HepG2 (cell line): ENCODE measurements around the gene SPG7. TPM values are rescaled to one million over a fixed set of nuclear protein-coding genes. Genes with fewer than 3 reads are reported as not detected.
A peak's percentile ranks its signal among the peaks of the same experiment; 100 is the strongest.

Source experiments
- ADNP ChIP-seq: sonication (generic); formaldehyde crosslinking; IDR thresholded peaks from 2 replicates; pipeline ENCODE4 v1.4.0; 2020; ENCODE audit warnings: missing genetic modification reagents
- ARID2 ChIP-seq: sonication (generic); formaldehyde crosslinking; IDR thresholded peaks from 2 replicates; pipeline ENCODE4 v1.8.1; 2022; ENCODE audit warnings: mild to moderate bottlenecking, missing genetic modification reagents, borderline replicate concordance
- ATAD3A ChIP-seq: sonication (generic); formaldehyde crosslinking; IDR thresholded peaks from 2 replicates; pipeline ENCODE4 v1.4.0; 2020; ENCODE audit warnings: missing genetic modification reagents
- ATRX ChIP-seq: sonication (generic); formaldehyde crosslinking; IDR thresholded peaks from 2 replicates; pipeline ENCODE4 v1.4.0; 2020; ENCODE audit warnings: missing genetic modification reagents, borderline replicate concordance
- KLF15 ChIP-seq: sonication (generic); formaldehyde crosslinking; IDR thresholded peaks from 2 replicates; pipeline ENCODE4 v1.8.1; 2023; ENCODE audit warnings: borderline replicate concordance, mild to moderate bottlenecking, inconsistent platforms, missing genetic modification reagents, mixed read lengths
- MTF2 ChIP-seq: sonication (generic); formaldehyde crosslinking; IDR thresholded peaks from 2 replicates; pipeline ENCODE4 v1.5.0; 2020; ENCODE audit warnings: missing genetic modification reagents, borderline replicate concordance
- RARA ChIP-seq: IDR thresholded peaks from 2 replicates; pipeline ENCODE4 v1.6.1; 2016; ENCODE audit warnings: missing genetic modification reagents, missing compliant biosample characterization
- RBM22 ChIP-seq: fragments of 200-400 bp; formaldehyde crosslinking; optimal IDR thresholded peaks from 2 replicates; pipeline ENCODE3; 2017; ENCODE audit warnings: mild to moderate bottlenecking, low read length, moderate library complexity
- SMAD9 ChIP-seq: sonication (generic); formaldehyde crosslinking; IDR thresholded peaks from 2 replicates; pipeline ENCODE4 v1.5.1; 2020; ENCODE audit warnings: mild to moderate bottlenecking, missing genetic modification reagents
- TCF12 ChIP-seq, 2 experiments: fragments of 450-650 bp in 1 of 2; sonication (generic) in 1 of 2; formaldehyde crosslinking in 1 of 2; IDR thresholded peaks; 2 replicates each; pipeline versions ENCODE4 v1.6.1 to v1.8.0; 2017 to 2022; ENCODE audit warnings: antibody characterized with exemption in 1 of 2, mild to moderate bottlenecking in 1 of 2, missing genetic modification reagents in 1 of 2, moderate library complexity in 1 of 2
- ZNF652 ChIP-seq: IDR thresholded peaks from 2 replicates; pipeline ENCODE4 v1.6.1; 2016; ENCODE audit warnings: low read depth, borderline replicate concordance
- ZNF709 ChIP-seq: sonication (generic); formaldehyde crosslinking; IDR thresholded peaks from 2 replicates; pipeline ENCODE4 v1.5.0; 2020; ENCODE audit warnings: mild to moderate bottlenecking, missing genetic modification reagents
- ZSCAN12 ChIP-seq: sonication (generic); formaldehyde crosslinking; IDR thresholded peaks from 2 replicates; pipeline ENCODE4 v1.9.0; 2021; ENCODE audit warnings: mild to moderate bottlenecking, missing genetic modification reagents
- polyA plus RNA-seq, 8 experiments: library from polyadenylated mRNA; depleted of rRNA in 3 of 8; stranded (reverse) in 7 of 8; unstranded in 1 of 8; fragments of >200 nt; fragmentation: Illumina TruSeq in 4 of 8; extraction: Trizol in 4 of 8; gene quantifications; 2 replicates each; pipeline versions ENCODE4 v1.2.1 to v1.2.3, GENCODE V29; 2011 to 2016; ENCODE audit warnings: low read depth in 4 of 8, missing spikeins in 1 of 8, mixed read lengths in 1 of 8; ENCODE audit not compliant: insufficient read depth in 1 of 8
- total RNA-seq, 5 experiments: library from RNA; depleted of rRNA; stranded (reverse); fragments of >200 nt; fragmentation: Illumina TruSeq; extraction: Trizol; gene quantifications; 2 replicates each; pipeline ENCODE4 v1.2.3, GENCODE V29; 2016; ENCODE audit warnings: low read depth in 1 of 5
- TF ChIP-seq, protein P1 (sequence below): IDR thresholded peaks from 2 replicates; pipeline ENCODE4 v1.6.1; 2016; ENCODE audit warnings: low read depth, borderline replicate concordance
- TF ChIP-seq, protein P2 (sequence below): sonication (generic); formaldehyde crosslinking; IDR thresholded peaks from 2 replicates; pipeline ENCODE4 v1.8.0; 2022; ENCODE audit warnings: mild to moderate bottlenecking, missing genetic modification reagents, moderate library complexity
- TF ChIP-seq, protein P3 (sequence below): sonication (generic); formaldehyde crosslinking; IDR thresholded peaks from 2 replicates; pipeline ENCODE4 v1.4.0; 2020; ENCODE audit warnings: missing genetic modification reagents
- TF ChIP-seq, protein P4 (sequence below): sonication (generic); formaldehyde crosslinking; IDR thresholded peaks from 2 replicates; pipeline ENCODE4 v1.8.1; 2023; ENCODE audit warnings: missing genetic modification reagents, inconsistent platforms, borderline replicate concordance
- TF ChIP-seq, protein P5 (sequence below): sonication (generic); formaldehyde crosslinking; IDR thresholded peaks from 2 replicates; pipeline ENCODE4 v1.4.0; 2020; ENCODE audit warnings: missing genetic modification reagents, low read depth, mild to moderate bottlenecking, borderline replicate concordance
- TF ChIP-seq, protein P6 (sequence below): sonication (generic); formaldehyde crosslinking; IDR thresholded peaks from 2 replicates; pipeline ENCODE4 v1.9.0; 2021; ENCODE audit warnings: missing genetic modification reagents, borderline replicate concordance
- TF ChIP-seq, protein P7 (sequence below): sonication (generic); formaldehyde crosslinking; IDR thresholded peaks from 2 replicates; pipeline ENCODE4 v1.5.0; 2020; ENCODE audit warnings: mild to moderate bottlenecking, missing genetic modification reagents

Gene SPG7
- total and polyA plus RNA-seq, 2 of the 13 experiments (the other 11 are each of a cell fraction or from before 2014, with no cell fraction given) = 66.0 to 136 TPM

DNA sequence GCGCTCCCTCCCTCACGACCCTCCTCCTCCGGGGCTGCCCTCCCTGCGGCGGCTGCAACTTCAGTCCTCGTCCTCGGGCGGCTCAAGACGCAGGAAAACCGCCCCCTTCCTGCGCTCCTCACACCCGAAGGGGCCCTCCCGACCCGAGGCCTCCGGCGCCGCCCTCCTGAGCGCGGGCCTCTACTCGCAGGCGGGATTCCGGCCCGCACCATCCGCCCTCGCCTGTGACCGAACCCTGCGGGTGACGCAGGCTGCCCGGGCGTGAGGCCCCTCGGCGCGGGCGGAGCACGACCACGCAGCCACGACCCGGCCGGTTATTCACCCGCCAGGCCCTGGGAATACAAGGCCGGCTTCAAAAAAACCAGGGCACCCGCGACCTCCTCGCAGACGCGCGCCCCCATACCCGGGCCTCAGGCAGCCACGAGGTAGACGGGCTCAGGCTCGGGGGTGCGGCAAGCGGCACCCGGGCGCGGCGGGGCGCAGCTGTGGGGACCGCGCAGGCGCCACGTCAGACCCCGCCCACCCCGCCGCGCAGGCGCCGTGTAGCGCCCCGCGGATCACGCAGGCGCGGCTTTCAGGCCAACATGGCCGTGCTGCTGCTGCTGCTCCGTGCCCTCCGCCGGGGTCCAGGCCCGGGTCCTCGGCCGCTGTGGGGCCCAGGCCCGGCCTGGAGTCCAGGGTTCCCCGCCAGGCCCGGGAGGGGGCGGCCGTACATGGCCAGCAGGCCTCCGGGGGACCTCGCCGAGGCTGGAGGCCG lies at the start of gene SPG7 (continued):
- TF ChIP-seq ZNF709 (CRISPR knock-in tag) (peak; percentile 97), RARA (CRISPR knock-in tag) (peak; percentile 21; the same call in 1 of the 2 replicates), ZNF652 (CRISPR knock-in tag) (no peak), ATRX (CRISPR knock-in tag) (no peak), MTF2 (CRISPR knock-in tag) (no peak), ATAD3A (CRISPR knock-in tag) (no peak), ARID2 (peak; percentile 45; the same call in 1 of the 2 replicates), SMAD9 (CRISPR knock-in tag) (no peak), ADNP (CRISPR knock-in tag) (no peak), RBM22 (peak; percentile 57), ZSCAN12 (CRISPR knock-in tag) (no peak; the same call in 1 of the 2 replicates), TCF12 (IDR thresholded peaks at IDR 0.05) (no peak), TCF12 (CRISPR knock-in tag; IDR thresholded peaks at IDR 0.05) (peak; percentile 76), KLF15 (CRISPR knock-in tag) (no peak; the same call in 1 of the 2 replicates)
- TF ChIP-seq, protein P1, sequence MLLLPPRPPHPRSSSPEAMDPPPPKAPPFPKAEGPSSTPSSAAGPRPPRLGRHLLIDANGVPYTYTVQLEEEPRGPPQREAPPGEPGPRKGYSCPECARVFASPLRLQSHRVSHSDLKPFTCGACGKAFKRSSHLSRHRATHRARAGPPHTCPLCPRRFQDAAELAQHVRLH = peak; percentile 94
- TF ChIP-seq, protein P2, sequence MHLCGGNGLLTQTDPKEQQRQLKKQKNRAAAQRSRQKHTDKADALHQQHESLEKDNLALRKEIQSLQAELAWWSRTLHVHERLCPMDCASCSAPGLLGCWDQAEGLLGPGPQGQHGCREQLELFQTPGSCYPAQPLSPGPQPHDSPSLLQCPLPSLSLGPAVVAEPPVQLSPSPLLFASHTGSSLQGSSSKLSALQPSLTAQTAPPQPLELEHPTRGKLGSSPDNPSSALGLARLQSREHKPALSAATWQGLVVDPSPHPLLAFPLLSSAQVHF (CRISPR knock-in tag) = no peak
- TF ChIP-seq, protein P3, sequence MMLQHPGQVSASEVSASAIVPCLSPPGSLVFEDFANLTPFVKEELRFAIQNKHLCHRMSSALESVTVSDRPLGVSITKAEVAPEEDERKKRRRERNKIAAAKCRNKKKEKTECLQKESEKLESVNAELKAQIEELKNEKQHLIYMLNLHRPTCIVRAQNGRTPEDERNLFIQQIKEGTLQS (CRISPR knock-in tag) = 0 out of 2 replicates have a peak, but pooled peaks have one; percentile 45
- TF ChIP-seq, protein P4, sequence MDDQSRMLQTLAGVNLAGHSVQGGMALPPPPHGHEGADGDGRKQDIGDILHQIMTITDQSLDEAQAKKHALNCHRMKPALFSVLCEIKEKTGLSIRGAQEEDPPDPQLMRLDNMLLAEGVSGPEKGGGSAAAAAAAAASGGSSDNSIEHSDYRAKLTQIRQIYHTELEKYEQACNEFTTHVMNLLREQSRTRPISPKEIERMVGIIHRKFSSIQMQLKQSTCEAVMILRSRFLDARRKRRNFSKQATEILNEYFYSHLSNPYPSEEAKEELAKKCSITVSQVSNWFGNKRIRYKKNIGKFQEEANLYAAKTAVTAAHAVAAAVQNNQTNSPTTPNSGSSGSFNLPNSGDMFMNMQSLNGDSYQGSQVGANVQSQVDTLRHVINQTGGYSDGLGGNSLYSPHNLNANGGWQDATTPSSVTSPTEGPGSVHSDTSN = peak; percentile 89
- TF ChIP-seq, protein P5, sequence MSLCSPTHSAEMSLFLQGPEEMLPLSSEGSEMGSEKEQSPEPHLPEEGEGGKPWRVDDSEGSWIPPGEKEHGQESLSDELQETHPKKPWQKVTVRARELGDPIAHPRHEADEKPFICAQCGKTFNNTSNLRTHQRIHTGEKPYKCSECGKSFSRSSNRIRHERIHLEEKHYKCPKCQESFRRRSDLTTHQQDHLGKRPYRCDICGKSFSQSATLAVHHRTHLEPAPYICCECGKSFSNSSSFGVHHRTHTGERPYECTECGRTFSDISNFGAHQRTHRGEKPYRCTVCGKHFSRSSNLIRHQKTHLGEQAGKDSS (CRISPR knock-in tag) = no peak; the same call in 1 of the 2 replicates
- TF ChIP-seq, protein P6, sequence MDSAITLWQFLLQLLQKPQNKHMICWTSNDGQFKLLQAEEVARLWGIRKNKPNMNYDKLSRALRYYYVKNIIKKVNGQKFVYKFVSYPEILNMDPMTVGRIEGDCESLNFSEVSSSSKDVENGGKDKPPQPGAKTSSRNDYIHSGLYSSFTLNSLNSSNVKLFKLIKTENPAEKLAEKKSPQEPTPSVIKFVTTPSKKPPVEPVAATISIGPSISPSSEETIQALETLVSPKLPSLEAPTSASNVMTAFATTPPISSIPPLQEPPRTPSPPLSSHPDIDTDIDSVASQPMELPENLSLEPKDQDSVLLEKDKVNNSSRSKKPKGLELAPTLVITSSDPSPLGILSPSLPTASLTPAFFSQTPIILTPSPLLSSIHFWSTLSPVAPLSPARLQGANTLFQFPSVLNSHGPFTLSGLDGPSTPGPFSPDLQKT (CRISPR knock-in tag) = 0 out of 2 replicates have a peak, but pooled peaks have one; percentile 78
- TF ChIP-seq, protein P7, sequence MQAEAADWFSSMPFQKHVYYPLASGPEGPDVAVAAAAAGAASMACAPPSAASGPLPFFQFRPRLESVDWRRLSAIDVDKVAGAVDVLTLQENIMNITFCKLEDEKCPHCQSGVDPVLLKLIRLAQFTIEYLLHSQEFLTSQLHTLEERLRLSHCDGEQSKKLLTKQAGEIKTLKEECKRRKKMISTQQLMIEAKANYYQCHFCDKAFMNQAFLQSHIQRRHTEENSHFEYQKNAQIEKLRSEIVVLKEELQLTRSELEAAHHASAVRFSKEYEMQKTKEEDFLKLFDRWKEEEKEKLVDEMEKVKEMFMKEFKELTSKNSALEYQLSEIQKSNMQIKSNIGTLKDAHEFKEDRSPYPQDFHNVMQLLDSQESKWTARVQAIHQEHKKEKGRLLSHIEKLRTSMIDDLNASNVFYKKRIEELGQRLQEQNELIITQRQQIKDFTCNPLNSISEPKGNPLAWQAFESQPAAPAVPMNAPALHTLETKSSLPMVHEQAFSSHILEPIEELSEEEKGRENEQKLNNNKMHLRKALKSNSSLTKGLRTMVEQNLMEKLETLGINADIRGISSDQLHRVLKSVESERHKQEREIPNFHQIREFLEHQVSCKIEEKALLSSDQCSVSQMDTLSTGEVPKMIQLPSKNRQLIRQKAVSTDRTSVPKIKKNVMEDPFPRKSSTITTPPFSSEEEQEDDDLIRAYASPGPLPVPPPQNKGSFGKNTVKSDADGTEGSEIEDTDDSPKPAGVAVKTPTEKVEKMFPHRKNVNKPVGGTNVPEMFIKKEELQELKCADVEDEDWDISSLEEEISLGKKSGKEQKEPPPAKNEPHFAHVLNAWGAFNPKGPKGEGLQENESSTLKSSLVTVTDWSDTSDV (CRISPR knock-in tag) = peak; percentile 81
